Stimulated activated CD8-positive, alpha-beta memory T cell treated with anti-CD3 and anti-CD28 coated beads, Interleukin-12 subunit alpha, Interleukin-12 subunit beta, amount 100 ng/mL, for 1 hour (primary cell): ENCODE results near the gene ADAMTS6.

Experiments used
- DNase-seq: peaks from one replicate; pipeline ENCODE4 v3.0.0-alpha.2; 2020; ENCODE audit warnings: low read depth

ADAMTS6 gene

DNA sequence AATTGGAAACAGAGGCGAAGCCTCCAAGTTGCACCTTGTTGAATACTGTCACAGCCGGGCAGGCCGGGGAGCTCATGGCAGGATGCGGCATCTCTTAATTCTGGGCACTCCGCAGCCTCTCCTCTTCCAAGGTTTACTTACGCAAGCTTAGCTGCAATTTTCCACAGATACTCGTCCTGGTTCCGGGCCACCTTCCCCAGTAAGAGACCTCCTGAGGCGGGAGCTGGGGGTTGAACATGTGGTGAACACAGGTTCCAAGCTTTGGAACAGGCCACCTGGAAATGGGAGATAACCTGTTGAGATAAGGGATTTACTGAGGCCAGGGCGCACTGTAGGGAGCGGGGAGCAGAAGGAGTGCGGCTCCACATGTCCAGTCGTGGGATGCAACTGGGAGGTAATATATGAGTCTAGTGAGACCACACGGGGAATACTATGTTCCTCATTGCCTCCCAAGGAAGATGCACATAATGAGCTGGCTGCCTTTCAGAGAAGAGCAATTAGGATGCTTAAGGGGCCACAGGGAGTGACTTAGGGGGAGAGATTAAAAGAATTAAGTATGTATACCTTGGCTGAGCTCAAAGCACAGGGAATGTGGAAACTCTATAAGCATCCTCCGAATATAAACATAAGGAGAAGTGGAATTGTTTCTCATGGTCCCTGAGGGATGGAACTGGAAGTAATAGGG lies 377.8 kb downstream of the ADAMTS6 start:
- no peak for DNase-seq

DNA sequence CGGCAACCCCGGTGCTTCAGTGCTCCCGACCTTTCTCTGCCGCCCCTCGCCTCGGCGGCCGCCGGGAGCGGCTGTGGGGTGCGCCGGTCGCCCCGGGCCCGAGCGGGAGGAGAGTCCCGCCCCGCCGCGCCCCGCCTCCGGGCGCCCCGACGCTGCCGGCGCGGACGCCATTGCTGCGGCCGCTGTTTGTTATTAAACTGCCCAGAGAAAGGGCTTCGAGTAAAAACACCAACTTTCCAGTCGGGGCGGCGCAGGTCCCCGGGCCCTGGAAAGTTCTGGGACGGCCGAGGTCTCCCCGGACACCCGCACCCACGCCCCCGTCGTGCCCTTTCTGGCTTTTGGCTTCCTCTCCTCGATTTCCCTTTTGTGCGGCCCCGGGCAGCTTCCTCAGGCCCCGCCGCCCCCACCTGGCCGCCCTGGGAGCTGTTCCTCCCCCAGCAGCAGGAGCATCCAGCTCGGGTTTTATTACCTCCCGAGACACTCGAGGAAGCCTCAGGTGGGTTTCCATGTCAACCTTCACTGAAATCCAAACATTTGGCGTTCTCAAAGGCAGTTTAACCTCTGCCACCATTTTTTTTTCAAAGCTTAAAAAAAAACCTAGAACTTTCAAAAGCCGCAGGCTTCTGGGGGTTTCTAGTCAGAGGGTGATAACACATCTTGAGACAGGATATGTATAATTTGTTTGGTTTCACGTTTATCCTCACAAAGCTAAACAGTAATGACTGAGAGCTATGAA lies 378.6 kb downstream of the ADAMTS6 start:
- peak; percentile 19 for DNase-seq

DNA sequence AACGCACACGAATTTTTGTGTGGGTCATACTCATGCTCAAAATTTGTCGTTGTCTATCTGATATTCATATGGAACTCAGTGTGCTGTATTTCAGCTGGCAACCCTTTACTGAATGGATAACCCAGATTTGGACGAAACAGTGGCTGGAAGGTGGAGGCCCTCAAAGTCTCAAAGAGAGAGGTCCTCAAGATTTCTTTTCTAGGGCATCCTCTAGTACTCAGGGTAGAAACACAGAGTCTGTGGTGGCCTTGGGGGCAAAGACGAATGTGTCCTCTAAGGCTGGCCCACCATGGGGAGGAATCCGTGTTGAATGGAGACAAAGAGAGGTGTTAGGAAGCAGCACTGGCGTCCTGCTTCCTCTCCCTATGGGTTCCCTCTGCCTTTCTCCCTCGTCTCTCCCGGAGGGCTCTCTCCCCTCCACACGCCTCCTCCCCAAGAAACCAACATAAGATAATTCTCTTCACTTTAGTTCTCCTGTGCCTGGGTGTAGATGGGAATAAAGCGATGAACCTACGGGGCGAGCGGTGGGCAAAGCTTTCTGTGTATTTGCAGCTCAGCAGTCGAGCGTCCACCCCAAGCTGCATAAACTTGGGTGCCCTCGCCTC lies 379.2 kb downstream of the ADAMTS6 start:
- no peak for DNase-seq

DNA sequence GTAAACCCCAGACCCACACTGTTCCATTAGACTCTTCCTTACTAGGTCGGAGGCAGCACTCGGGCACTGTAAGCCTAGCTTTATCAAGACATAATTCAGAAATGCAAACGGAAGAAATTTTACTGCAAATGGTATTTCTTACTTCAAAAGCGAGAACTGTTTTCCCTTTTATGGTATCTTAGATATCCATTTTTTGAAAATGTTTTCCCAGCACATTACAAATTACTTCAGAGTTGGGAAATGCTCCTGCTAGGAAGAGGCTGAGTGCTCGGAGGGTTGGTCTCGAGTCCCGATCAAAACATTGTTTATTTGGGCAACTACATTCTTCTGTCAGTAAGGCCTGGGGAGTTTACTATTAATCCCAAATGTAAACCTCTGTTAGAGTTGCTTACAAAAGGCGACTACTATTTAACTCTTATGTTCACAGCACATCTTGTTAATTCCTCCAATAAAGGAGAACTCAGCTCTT lies 380.1 kb downstream of the ADAMTS6 start:
- no peak for DNase-seq

DNA sequence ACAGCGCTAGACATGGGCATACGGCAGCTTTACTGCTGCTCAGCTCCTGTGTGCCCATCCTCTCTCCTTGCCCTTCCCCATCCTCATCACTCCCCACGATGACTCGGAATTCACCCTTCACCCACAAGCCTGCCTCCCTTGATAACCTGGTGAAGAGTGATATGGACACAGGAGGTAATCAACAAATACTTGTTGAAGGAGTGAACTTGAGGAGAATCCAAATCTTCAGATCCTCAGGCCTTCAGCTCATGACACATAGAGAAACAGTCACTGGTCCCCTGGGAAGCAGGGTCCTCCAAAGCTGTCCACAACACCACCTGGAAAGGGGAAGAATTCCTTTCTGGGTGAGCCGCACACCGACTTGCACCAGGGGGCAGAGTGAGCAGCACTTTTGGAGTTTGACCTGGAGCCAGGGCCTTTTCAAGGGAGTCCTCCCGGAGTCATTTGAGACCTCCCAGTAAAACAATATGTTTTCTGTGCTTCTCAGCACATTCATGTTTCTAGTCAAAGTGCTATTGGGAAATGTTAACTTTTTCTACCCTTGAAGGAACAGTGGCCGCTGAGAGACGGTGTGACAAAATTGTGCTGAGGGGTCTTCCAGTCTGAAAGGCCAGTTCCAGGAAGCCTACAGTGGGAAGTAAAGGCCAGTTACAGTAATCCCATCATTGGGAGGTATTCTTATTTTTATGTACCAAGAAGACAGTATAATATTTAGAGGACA lies 380.6 kb downstream of the ADAMTS6 start:
- DNase-seq = no peak
